ENCODE results near the gene CLTA.
"Not testable (repeated sequence)": the region's sequence is repeated elsewhere in the genome, so short reads cannot be mapped to it uniquely, and the experiment has no call there.

The CLTA gene

DNA sequence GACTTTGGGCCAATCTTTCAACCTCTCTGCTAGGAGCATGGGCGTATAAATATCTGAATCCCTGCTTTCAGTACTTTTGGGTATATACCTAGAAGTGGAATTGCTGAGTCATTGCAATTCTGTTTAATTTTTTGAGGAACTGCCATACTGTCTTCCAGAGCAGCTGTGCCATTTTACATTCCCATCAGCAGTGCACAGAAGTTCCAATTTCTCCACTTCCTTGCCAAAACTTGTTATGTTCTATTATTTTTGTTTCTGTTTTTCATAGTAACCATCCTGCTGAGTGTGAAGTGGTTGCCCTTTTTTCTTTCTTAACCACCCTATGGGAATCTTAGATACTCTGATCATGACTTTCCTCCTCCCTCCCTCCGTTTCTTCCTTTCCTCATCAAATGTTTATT, 32.6 kb upstream of the CLTA start:
- no peak for DNase-seq (ENCODE audit: low read depth)

DNA sequence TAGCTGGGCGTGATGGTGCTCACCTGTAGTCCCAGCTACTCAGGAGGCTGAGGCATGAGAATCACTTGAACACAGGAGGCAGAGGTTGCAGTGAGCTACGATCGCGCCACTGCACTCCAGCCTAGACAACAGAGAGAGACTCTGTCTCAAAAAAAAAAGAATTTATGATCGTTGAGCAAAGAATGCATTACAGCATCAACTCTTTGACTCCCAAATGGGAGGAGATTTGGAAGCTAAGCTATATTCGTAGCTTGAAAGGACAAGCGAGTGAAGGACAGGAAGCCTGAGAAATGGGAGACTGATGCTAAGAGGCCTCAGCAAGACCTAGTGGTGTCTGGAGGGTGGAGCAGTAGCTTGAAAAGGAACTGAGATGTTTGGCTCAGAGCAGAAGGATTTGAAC, 31.8 kb upstream of the CLTA start:
- DNase-seq (ENCODE audit: low read depth), result no peak

DNA sequence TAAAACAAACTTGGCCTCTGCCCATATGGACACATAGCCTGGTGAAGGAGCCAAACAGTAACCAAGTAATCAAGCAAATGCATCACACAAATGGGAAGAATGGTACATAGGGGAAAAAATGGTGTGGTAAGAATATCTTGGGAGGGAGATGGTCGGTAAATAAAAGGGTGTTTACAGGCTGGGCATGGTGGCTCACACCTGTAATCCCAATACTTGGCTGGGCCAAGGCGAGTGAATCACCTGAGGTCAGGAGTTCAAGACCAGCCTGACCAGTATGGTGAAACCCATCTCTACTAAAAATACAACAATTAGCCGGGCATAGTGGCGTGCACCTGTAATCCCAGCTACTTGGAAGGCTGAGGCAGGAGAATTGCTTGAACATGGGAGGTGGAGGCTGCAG, 31.2 kb upstream of the CLTA start:
- not testable (repeated sequence) for DNase-seq (ENCODE audit: low read depth)

DNA sequence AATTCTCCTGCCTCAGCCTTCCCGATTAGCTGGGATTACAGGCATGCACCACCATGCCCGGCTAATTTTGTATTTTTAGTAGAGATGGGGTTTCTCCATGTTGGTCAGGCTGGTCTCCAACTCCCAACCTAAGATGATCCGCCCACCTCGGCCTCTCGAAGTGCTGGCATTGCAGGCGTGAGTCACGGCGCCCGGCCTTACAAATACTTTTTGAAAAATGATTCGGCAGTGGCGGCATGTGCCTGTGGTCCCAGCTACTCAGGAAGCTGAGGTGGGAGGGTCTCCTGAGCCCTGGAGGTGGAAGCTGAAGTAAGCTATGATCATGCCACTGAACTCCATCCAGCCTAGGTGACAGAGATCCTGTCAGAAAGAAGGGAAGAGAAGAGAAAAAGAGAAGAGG, 30.6 kb upstream of the CLTA start:
- DNase-seq (ENCODE audit: low read depth), result not testable (repeated sequence)

DNA sequence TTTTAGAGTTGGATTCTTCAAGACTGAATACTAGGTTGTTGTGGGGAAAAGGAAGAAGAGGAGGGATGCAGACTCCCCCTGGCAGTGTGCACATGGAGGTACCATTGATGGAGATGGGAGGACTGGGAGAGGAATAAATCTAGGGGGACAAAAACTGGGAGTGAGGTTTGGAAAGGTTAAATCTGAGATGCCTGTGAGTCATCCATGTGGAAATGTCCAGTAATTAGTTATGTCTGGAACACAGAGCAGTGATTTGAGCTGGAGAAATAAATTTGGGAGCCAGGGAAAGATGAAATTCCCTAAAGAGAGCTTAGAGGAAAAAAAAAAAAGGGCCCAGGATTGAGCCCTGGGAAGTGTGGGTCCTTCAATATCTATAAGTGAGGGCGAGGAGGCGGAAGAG, 29.5 kb upstream of the CLTA start:
- DNase-seq (ENCODE audit: low read depth), result no peak

DNA sequence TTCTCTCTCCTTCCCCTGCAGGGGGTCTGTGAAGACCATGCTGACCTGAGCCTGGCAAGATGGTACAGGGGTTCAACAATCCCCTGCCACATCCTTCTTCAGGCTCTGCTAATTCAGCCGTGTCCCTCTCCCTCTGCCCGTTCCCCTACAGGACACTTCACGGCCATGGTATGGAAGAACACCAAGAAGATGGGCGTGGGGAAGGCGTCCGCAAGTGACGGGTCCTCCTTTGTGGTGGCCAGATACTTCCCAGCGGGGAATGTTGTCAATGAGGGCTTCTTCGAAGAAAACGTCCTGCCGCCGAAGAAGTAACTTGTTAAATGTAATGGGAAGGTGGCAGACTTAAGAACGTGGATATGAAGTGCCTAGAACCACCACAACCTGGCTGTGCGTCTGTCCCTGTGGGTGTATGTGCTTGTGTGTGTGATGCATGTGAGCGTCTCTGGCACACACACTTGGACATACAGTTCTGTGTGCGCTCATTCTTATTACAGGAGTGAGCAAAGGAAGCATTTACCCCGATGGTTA, 28.4 kb upstream of the CLTA start:
- DNase-seq (ENCODE audit: low read depth), result no peak

DNA sequence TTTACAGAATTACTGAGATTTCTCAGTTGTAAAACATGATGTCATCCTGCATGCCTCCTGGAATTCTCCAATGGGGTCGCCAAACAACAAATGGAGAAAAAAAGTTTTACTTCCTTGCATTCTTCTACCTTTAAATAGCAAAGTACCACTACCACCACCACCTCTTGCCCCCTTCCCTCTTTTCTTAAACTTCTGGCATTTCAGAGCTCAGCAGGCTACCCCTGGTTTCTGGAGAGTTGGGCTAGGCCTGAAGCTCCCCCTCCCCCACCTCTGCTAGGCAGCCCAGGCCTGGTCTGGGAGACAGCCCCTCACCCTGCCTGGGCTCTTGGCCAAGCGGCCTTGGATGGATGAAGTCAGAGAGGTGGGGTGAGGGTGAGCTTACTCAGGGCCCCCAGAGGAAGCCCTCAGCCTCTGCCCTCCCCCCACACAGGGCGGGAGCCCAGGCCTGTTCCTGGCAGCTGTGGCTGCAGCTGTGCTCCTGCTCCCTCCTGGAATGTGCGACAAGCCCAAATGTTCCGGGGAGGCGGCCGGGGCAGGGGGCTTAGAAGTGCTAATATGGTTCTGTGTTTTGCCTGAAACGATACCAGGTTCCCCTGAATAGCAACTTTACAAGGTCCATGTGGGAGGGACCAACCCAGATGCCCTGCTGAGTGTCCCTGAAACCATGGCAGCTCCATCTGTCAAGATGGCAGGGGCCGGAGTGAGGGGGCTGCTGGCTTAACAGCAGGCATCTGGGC, 27.5 kb upstream of the CLTA start:
- no peak for DNase-seq (ENCODE audit: low read depth)

DNA sequence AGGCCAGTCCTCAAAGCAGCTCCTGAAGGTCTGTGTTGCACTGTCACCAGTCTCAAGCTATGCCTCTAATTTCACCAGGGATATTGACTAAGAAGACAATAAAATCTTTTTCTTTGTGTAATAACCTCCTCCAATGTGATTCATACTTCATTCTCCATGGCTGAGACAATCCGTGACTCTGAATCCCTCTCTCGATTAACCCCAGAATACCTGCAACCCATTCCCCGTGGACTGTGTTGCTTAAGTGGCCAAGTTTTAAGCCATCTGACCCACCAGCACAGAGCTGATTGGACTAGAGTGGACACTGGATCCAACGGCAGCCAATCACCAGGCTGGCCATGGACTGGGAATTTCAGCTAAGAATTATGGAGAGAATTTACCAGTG, 26.9 kb upstream of the CLTA start:
- no peak for DNase-seq (ENCODE audit: low read depth)

DNA sequence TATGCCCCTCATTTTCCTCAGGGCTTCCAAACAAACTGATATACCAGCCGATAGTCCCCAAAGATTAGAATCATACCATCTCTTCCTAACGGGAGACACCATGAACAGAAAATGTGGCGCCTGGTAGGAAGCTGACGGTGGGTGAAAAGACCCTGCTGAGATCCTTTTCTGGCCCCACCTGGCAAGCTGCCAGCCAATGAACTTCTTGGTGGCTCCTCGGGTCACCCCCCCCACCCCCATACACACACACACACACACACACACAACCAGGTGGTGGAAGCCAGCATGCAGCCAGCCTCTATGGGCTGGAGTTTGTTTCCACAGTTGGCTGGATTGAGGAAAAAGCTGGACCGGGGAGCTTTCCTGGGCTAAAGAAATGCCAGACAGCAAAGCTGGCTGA, 26.3 kb upstream of the CLTA start:
- DNase-seq (ENCODE audit: low read depth), result no peak

DNA sequence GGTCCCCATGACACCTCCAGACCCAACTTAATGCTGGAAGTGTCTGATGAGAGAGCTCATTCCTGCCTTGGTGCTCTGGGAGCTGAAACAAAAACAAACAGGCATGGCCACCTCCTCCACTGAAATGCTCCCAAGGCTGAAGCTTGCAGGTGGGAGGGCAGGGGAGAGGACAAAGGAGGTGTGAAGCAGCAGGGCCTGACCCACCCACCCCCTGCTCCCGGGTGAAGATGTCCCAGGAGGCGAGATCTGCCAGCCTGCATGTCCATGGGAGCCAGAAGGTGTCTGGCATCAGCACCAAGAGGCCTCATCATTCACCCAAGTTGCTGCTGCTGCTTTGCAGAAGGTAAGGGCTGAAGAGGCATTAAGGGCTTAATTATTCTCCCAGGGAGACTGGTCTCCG, 25.7 kb upstream of the CLTA start:
- DNase-seq (ENCODE audit: low read depth), result no peak

DNA sequence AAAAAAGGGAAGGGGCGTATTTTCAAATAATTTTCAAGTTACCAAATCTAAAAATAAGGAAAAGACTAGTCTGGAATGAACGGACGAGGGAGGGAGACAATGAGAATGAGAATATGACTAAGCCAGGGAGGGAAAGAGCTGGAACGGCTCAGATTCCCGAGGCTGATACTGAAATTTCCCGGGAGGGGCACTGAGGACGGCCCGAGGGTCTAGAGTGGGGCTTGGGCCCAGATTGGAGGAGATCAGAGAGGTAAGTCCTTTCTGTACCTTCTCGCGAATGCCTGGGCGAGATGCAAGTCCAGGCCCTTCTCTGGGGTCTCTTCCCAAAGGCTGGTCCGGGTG, 24.9 kb upstream of the CLTA start:
- DNase-seq (ENCODE audit: low read depth), result no peak

DNA sequence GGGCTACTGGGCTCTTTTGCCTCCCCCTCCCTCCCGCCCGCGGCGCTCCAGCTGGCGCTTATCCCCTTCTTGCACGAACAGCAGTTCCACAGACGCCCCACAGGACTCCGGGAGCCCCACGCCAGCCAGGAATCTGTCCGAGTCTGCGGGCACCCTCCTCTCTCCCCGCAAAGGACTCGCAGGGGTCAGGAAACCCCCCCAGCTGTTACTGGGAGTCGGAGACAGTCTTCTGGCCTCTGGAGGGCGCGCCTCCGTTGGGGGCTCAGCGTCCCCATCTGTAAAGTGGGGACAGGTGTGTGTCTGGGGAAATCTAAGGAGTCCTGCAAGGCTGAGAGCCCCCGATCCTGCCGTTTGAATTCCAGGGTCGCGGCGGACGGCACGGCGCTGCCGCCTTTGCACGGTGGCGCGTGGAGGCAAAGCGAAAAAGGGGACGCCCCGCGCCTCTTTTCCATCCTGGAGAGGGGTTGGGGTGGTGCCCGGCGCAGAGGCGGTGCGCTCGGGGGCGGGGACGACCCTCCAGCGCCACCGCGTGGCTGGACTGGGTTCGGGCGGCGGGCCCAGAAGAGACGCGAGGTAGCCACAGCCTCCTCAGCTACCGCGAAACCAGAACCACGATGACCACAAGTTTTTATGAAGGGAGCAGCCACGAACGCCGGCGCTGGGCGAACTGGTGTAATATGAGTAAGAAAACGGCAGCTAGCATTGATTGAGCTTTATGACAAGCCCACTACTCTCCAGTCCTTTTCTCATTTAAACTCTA, 24.4 kb upstream of the CLTA start:
- peak; percentile 86 for DNase-seq (ENCODE audit: low read depth)

DNA sequence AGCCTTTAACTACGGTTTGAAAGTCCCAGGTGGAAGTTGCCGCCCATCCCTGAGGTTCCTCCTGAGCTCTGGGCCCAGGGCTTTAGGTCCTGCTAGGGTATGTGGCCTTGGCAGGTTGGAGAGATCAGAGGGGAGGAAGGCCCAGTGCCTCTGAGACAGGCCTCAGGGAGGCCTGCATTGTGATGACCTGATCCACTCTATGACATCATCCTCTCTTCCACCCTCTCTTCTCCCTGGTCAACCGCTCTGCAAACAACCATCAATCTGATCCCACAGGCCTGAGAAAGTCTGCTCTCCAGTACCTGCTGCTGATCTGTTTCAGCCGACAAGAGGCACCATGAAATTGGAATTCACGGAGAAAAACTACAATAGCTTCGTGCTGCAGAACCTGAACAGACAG, 21.6 kb upstream of the CLTA start, which contains the start of gene CCIN:
Gene CCIN (plus strand): TSS at position 223 of the 400 bp plus-strand sequence. CDS start 115 bp downstream, at position 338.
- DNase-seq (ENCODE audit: low read depth), result no peak

DNA sequence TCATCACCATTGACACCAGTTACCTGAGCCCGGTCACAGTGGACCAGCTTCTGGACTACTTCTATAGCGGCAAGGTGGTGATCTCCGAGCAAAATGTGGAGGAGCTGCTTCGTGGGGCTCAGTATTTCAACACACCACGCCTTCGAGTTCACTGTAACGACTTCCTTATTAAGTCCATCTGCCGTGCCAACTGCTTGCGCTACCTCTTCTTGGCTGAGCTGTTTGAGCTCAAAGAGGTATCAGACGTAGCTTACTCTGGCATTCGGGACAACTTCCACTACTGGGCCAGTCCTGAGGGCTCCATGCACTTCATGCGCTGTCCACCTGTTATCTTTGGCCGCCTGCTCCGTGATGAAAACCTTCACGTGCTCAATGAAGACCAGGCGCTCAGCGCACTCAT, 21.0 kb upstream of the CLTA start:
- DNase-seq (ENCODE audit: low read depth), result no peak

DNA sequence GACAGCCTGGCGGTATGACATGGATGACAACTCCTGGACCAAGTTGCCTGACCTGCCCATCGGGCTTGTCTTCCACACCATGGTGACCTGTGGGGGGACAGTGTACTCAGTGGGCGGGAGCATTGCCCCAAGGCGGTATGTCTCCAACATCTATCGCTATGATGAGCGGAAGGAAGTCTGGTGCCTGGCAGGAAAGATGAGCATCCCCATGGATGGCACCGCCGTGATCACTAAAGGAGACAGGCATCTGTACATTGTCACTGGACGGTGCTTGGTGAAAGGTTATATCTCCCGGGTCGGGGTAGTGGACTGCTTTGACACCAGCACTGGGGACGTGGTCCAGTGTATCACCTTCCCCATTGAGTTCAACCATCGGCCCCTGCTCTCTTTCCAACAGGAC, 20.2 kb upstream of the CLTA start:
- no peak for DNase-seq (ENCODE audit: low read depth)

DNA sequence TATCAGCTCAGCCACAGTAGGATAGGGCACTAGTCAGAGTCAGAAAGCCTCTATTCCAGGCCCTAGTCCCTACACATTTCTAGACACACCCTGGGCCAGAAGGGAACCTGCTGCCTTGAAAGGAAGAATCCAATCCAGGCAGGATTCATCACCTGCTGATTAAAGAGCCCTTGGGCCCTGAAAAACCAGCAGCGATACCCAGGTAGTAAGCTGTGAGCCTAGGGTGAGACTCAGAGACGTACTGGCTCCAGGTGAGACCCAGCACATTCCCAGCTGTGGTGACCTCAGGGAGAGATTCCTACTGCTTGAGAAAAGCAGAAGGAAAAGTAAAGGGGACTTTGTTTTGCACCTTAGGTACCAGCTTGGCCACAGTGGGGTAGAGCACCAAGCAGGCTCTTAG, 16.9 kb upstream of the CLTA start:
- DNase-seq (ENCODE audit: low read depth), result no peak

DNA sequence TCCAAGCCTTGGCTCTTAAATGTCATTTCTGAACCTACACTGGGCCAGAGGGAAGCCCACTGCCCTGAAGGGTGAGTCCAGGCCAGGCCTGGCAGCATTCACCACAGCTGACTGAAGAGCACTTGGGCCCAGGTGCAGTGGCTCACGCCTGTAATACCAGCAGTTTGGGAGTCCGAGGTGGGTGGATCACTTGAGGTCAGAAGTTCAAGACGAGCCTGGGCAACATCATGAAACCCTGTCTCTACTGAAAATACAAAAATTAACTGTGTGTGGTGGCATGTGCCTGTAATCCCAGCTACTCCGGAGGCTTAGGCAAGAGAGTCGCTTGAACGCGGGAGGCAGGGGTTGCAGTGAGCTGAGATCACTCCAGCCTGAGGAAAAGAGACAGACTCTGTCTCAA, 16.4 kb upstream of the CLTA start:
- no peak for DNase-seq (ENCODE audit: low read depth)

DNA sequence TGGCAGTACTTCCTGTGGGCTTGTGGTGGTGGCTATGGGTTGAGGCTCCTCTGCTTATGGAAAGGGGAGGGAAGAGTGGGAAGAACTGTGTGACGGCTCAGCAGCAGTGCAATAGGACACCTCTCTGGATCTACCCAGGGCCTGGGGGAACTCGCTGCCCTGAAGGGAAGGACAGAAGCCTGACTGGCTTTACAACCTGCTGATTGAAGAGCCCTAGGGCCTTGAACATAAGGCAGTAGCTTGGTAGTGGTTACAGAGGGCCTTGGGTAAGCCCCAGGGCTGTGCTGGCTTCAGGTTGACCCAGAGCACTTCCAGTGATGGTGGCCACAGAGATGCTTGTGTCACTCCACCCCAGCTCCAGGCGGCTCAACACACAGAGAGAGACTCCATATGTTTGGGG, 16.0 kb upstream of the CLTA start:
- DNase-seq (ENCODE audit: low read depth), result no peak

DNA sequence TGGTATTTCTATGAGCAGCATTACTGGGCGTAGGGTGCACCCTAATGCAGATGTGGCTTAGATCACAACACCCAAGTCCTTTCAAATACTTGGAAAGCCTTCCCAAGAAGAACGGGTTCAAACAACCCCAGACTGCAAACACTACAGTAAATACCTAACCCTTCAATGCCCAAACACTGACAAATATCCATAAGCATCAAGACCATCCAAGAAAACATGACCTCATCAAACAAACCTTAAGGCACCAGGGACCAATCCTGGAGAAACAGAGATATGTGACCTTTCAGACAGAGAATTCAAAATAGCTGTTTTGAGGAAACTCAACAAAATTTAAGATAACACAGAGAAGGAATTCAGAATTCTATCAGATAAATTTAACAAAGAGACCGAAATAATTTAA, 15.5 kb upstream of the CLTA start:
- DNase-seq (ENCODE audit: low read depth), result not testable (repeated sequence)

DNA sequence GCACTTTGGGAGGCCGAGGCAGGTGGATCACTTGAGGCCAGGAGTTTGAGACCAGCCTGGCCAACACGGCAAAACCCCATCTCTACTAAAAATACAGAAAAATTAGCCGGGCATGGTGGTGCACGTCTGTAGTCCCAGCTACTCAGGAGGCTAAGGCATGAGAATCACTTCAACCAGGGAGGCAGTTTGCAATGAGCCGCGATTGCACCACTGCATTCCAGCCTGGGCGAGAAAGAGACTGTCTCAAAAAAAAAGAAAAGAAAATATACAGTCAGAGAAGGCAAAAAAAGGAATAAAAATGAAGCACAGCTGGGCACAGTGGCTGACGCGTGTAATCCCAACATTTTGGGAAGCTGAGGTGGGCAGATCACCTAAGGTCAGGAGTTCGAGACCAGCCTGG, 14.2 kb upstream of the CLTA start:
- DNase-seq (ENCODE audit: low read depth), result not testable (repeated sequence)

DNA sequence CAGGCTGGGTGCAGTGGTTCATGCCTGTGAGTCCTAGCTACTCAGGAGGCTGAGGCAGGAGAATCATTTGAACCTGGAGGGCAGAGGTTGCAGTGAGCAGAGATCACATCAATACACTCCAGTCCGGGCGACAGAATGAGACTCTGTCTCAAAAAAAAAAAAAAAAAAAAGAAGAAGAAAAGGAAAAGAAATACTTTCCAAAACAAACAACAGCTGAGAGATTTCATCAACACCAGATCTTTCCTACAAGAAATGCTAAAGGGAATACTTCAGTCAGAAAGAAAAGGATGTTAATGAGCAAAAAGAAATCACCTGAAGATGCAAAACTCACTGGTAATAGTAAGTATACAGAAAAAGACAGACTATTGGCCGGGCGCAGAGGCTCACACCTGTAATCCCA, 13.2 kb upstream of the CLTA start:
- DNase-seq (ENCODE audit: low read depth), result no peak

DNA sequence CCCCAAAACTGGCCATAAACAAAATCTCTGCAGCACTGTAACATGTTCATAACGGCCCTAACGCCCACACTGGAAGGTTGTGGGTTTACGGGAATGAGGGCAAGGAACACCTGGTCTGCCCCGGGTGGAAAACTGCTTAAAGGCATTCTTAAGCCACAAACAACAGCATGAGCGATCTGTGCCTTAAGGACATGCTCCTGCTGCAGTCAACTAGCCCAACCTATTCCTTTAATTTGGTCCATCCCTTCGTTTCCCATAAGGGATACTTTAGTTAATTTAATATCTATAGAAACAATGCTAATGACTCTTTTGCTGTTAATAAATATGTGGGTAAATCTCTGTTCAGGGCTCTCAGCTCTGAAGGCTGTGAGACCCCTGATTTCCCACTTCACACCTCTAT, 10.5 kb upstream of the CLTA start:
- not testable (repeated sequence) for DNase-seq (ENCODE audit: low read depth)

DNA sequence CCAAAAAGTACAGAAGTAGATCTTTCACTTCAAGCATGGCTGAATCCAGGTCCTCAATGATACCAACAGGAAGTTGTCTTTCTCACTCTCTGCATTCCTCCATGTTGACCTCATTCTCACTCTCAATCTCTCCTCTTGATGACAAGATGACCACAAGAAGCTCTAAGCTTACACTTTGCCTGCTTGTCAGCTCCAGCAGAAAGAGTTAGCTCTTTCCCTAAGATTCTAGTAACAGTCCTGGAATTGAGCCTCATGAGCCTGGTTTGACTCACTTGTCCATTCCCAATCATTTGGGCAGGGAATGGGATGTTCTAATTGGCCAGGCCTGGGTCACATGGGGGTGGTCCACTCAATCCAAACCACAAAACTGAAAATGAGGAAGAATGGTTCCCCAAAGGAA, 3.3 kb upstream of the CLTA start:
- no peak for DNase-seq (ENCODE audit: low read depth)

DNA sequence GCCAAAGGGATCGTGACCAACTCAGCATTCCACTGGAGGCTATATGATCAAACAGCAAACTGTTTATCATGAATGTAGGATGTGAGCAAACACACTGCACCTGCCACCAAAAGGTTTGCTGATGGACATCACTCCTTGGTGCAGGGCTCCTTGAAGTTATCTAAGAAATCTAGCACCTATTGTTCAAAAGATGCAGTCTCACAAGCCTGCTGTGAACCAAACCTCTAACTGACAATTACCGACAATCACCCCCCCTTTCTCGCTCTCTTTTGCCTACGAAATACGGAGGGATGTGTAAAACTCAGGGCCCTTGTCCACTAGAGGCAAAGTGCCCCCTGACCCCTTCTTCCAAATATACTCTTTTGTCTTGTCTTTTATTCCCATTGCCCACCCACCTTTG, 2.5 kb upstream of the CLTA start:
- DNase-seq (ENCODE audit: low read depth), result no peak
